Right lobe of liver (tissue), 6 donors: ENCODE data around the gene ST8SIA6. TPM values are rescaled to one million over a fixed set of nuclear protein-coding genes. Genes with fewer than 3 reads are reported as not detected.

Experiments used
- ATAC-seq, 4 donors: fragments of 200-7000 bp; cut with Tn5 transposase; one replicate each; pipeline ENCODE4 v1.9.1; 2020; ENCODE audit warnings: mild to moderate bottlenecking in 4 of 4, moderate library complexity in 4 of 4
- DNase-seq, 3 donors: peaks; one replicate each; pipeline ENCODE4 v3.0.0-alpha.2; 2020
- H3K27ac ChIP-seq, 3 donors: fragments of 200-600 bp; one replicate each; pipeline ENCODE4 v1.8.0; 2022
- H3K27me3 ChIP-seq, 2 donors: fragments of 200-600 bp; one replicate each; pipeline ENCODE4 v1.8.0; 2022
- H3K36me3 ChIP-seq, 4 donors: fragments of 200-600 bp; sonication (generic) in 1 of 4; one replicate each; pipeline versions ENCODE4 v1.5.1 to v1.8.0; 2017 to 2022; ENCODE audit warnings: control low read depth in 1 of 4
- H3K4me1 ChIP-seq, 4 donors: fragments of 200-600 bp; sonication (generic) in 1 of 4; one replicate each; pipeline versions ENCODE4 v1.5.1 to v1.8.0; 2017 to 2022; ENCODE audit warnings: control low read depth in 1 of 4
- H3K4me3 ChIP-seq, 3 donors: fragments of 200-600 bp; one replicate each; pipeline ENCODE4 v1.8.0; 2022
- H3K9me3 ChIP-seq, 4 donors: fragments of 200-600 bp; sonication (generic) in 1 of 4; one replicate each; pipeline versions ENCODE4 v1.5.1 to v1.8.0; 2017 to 2022; ENCODE audit warnings: control low read depth in 1 of 4
- POLR2A ChIP-seq: fragments of 450-650 bp; IDR thresholded peaks from one replicate; pipeline ENCODE4 v1.6.1; 2017; ENCODE audit warnings: antibody characterized with exemption, mild to moderate bottlenecking
- WGBS: methylation state at CpG from one replicate; pipeline ENCODE4 v1.1.6; 2018; ENCODE audit warnings: low coverage, low lambda C conversion rate; ENCODE audit not compliant: insufficient coverage; ENCODE audit errors: missing lambda C conversion rate; 5-methylcytosine and 5-hydroxymethylcytosine counted together
- intact Hi-C, 2 donors: fragments of 100-400 bp; cut with DNase I; formaldehyde crosslinking; loops; one replicate each; pipeline versions ENCODE4 v1.11.2 to v1.14.1; 2022
- total RNA-seq, 6 experiments: library from RNA; depleted of rRNA in 2 of 6; stranded (reverse); fragments of >200 nt in 2 of 6; fragmentation: NEBNext Ultra II Directional in 3 of 6; extraction: Animal tissue kit (Norgen Biotek cat#: 25700) in 3 of 6; gene quantifications; one replicate each; pipeline versions ENCODE4 v1.1.0 to v1.2.4, GENCODE V29; 2016 to 2023
- TF ChIP-seq, protein P1 (sequence below), 4 donors: fragments of 200-600 bp in 3 of 4; fragments of 450-650 bp in 1 of 4; IDR thresholded peaks; one replicate each; pipeline versions ENCODE4 v1.5.1 to v1.8.0; 2016 to 2022; ENCODE audit warnings: antibody characterized with exemption in 4 of 4, mild to moderate bottlenecking in 2 of 4
- donor health status: DM: no; HTN: yes; CAD: no.
- donor health status: DM: no; HTN: no; CAD: no.
- donor health status: DM: no; HTN: no; CAD: no.
- donor health status: DM: no; HTN: yes; CAD: no.
- donor health status: DM: no; HTN: yes; CAD: no.

ST8SIA6 gene
- total RNA-seq, 6 experiments from 2014 or later: 0.39 to 2.2 (median 1.4) TPM

DNA sequence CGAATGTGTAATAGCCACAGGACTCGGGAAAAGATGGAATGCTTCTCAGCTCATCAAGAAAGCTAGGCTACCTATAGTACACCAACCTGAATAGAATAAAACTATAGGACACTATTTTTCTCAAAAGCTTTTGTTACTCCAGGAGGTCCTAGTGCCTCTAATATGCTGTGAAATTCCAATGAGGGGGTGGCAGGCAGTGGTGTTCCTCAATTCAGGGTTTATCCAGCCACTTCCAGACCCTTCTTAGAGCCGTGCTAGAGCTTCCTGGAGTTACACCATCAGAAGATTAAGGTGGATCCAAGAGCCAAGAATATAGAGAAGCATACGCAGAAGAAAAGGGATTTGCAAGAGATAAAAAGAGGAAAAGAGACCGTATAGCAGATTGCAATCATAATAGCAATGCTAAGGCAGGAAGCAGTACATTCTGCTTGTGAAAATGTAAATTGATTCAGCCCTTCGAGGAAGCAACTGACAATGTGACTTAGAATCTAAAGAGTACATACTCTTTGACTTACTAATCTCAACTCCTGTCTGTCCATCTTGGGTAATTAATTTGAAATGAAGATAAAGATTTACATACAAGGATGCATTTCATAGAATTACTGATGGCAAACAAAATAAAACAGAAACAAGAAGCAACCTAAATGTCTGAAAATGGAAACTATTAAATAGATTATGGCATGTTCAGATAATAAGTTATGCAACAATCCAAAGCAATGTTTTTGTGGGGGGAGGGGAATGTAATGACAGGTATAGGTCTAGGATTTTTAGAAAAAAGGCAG lies 2.1 kb downstream of the ST8SIA6 start:
- DNase-seq (no peak), ATAC-seq (no peak)
- TF ChIP-seq, protein P1, sequence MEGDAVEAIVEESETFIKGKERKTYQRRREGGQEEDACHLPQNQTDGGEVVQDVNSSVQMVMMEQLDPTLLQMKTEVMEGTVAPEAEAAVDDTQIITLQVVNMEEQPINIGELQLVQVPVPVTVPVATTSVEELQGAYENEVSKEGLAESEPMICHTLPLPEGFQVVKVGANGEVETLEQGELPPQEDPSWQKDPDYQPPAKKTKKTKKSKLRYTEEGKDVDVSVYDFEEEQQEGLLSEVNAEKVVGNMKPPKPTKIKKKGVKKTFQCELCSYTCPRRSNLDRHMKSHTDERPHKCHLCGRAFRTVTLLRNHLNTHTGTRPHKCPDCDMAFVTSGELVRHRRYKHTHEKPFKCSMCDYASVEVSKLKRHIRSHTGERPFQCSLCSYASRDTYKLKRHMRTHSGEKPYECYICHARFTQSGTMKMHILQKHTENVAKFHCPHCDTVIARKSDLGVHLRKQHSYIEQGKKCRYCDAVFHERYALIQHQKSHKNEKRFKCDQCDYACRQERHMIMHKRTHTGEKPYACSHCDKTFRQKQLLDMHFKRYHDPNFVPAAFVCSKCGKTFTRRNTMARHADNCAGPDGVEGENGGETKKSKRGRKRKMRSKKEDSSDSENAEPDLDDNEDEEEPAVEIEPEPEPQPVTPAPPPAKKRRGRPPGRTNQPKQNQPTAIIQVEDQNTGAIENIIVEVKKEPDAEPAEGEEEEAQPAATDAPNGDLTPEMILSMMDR (IDR thresholded peaks at IDR 0.05): no peak
- TF ChIP-seq POLR2A: no peak
- Histone ChIP-seq H3K27me3 (peaks cover 0 to 9% of the 10 kb centered on the region in 2 donors), H3K27ac (no peak overlapping the region), H3K36me3 (no peaks in the 10 kb centered on the region), H3K4me3 (no peak overlapping the region), H3K9me3 (no peaks in the 10 kb centered on the region), H3K4me1 (peaks cover 0 to 9% (median 0%) of the 10 kb centered on the region in 4 donors)
- WGBS: 17% methylated on average over 6 of the region's 6 CpGs
- intact Hi-C loops: no loop called here

DNA sequence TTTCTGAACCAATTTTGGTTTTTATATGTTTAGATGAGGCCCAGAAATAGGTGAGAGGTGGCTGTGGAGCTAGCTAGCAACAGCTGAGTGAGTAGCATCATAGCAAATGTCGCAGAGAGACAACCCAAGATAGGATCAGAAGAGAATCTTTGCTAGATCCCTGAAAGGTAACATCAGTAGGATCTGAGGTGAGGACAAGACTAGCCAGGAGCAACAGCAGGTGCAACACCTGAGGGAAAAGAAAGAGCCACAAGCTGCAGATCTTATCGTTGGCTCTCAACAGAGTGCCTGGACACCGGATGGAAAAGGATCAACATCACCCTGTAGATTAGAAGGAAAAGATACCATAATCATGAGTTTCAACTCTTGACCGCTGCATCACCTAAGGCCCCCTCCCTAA lies 4.4 kb downstream of the ST8SIA6 start:
- intact Hi-C loops: no loop called here
- H3K27ac ChIP-seq: no peak overlapping the region

DNA sequence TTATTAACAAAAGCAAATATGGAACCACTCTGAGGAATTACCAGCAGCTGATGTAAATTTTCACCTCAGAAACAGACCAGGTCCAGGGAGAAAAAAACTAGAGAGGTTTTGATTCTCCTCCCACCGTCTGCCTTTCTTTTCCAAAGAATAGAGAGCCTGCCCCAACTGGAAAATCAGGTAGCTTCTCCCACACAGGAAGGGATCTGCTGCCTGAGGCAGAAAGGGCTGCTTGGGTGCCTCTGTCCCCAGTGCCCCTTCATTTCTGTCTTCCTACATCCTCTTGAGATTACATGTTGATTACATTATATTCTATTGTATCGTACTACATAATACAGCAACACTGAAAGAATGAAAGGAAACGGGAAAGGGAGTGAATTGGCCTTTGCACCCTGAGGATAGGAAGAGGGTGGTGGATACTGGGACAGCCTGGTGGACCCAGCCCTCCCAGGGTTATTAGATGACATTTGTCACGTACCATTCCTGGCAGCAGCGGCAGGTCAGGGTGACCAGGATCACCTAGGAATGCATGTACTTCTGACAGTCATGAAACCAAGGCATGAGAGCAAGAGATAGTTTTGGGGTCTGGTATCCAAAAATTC lies 8.9 kb downstream of the ST8SIA6 start:
- Histone ChIP-seq H3K4me3 (no peak overlapping the region), H3K27me3 (no peaks in the 10 kb centered on the region), H3K4me1 (no peaks in the 10 kb centered on the region), H3K36me3 (no peaks in the 10 kb centered on the region), H3K9me3 (no peaks in the 10 kb centered on the region), H3K27ac (no peak overlapping the region)
- DNase-seq (no peak), ATAC-seq (peak; percentile 41 to 54 (median 47))
- WGBS: 40% methylated on average over 5 of the region's 5 CpGs
- intact Hi-C loops: no loop called here
- TF ChIP-seq POLR2A: no peak
- TF ChIP-seq, protein P1 (IDR thresholded peaks at IDR 0.05): no peak

More for the DNA sequence above, 4.4 kb downstream of the ST8SIA6 start:
- no peak for ATAC-seq
- Histone ChIP-seq H3K36me3 (no peaks in the 10 kb centered on the region), H3K4me1 (peaks cover 0 to 9% (median 0%) of the 10 kb centered on the region in 4 donors), H3K4me3 (no peak overlapping the region), H3K9me3 (no peaks in the 10 kb centered on the region), H3K27me3 (peaks cover 0 to 5% of the 10 kb centered on the region in 2 donors)
- TF ChIP-seq, protein P1 (IDR thresholded peaks at IDR 0.05): no peak
- no peak for TF ChIP-seq POLR2A
- WGBS: 74% methylated on average over 4 of the region's 4 CpGs
- DNase-seq: no peak

DNA sequence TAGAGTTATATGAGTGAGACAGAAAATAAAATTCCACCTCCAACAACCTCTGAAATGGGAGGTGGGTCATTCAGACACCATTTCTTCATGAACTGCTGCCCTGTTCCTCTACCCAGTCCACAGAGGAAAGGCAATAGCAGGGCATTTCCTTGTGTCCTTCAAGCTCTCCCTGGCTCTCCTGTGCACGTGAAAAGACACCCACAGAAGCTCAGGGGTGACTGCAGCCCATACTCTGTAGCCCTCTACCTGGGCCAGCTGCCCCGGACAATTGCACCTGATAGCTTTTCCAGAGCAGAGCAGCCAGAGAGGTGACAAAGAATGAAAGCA lies 10.0 kb downstream of the ST8SIA6 start:
- Histone ChIP-seq H3K9me3 (no peaks in the 10 kb centered on the region), H3K27ac (no peak overlapping the region), H3K36me3 (no peaks in the 10 kb centered on the region), H3K27me3 (no peaks in the 10 kb centered on the region), H3K4me1 (no peaks in the 10 kb centered on the region), H3K4me3 (no peak overlapping the region)
- WGBS: 32% methylated on average over 2 of the region's 2 CpGs
- intact Hi-C loops: no loop called here
- ATAC-seq (no peak), DNase-seq (no peak)
- no peak for TF ChIP-seq POLR2A
- TF ChIP-seq, protein P1 (IDR thresholded peaks at IDR 0.05): no peak
